NCI-H2196 (cell line): Measurements from ENCODE around the gene TIMM13.
A peak's percentile ranks its signal among the peaks of the same experiment; 100 is the strongest.

Source experiments
- DNase-seq: peaks from one replicate; lab custom pipeline; 2025; ENCODE audit not compliant: unreplicated experiment; lab: John Stamatoyannopoulos, UW

TIMM13 gene

GRCh38 chr19:2455851-2456570 lies 28.6 kb upstream of the TIMM13 start:
- DNase-seq = no peak

DNA sequence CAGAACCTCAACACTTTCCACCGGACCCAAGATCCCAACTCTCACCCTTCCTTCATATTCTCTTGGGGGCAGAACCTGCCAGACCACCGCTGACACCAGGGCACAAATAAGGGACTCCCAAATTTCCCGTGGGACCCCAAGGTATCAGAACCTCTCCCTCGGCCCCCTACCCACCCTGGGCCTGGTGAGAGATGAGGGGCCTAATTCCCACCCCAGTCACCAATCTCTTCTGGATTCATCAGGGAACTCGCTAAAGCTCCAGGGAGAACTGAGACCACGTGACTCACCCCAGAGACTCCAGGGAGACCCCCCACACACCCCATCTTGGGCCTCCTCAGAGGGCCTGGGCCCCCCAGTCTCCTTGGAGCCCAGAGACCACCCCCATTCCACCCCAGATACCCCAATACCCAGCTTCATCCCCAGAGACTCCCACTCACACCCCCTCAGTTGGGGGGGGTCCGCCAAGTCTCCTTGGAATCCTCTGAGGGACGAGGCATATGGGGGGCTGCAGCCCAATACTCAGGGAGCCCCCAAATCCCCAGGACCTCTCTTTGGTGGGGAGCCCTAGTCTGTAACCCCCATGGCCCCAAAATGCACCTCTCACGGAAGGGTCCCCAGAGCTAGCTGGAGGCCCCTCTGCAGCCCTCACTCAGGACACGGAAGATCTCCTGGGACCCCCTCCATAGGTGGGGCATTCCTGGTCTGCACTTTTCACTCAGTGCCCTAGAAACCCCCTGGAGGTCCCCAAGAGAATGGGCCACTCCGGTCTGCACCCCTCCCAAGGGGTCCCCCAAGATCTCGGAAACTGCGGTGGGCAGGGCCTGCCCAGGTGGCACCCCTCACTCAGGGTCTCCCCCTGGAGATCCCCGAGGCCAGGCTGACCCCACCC lies 27.8 kb upstream of the TIMM13 start:
- DNase-seq = no peak

GRCh38 chr19:2454199-2454961 lies 27.0 kb upstream of the TIMM13 start:
- DNase-seq = no peak

GRCh38 chr19:2453431-2454025 lies 26.1 kb upstream of the TIMM13 start:
- DNase-seq = no peak

- DNase-seq = no peak
Observed at GRCh38 chr19:2451741-2452140, 24.4 kb upstream of the TIMM13 start.

DNA sequence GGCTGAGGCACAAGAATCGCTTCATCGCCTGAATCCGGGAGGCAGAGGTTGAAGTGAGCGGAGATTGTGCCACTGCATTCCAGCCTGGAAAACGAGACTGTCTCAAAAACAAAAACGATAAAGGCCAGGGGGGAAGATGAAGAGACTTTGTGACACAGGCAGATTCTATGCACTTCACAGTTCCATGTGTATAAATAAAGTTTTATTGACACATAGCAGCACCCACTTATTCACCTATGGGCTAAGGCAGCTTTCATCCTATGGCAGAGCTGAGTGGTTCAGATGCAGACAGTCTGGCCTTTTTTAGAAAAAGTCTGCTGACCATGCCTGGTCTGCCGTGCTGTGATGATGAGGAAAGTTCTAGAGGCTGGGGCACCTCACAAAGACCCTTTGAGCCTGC lies 23.8 kb upstream of the TIMM13 start:
- DNase-seq = no peak

GRCh38 chr19:2449019-2449418 lies 21.6 kb upstream of the TIMM13 start:
- no peak for DNase-seq

GRCh38 chr19:2446381-2446780 lies 19.0 kb upstream of the TIMM13 start:
- peak; percentile 43 for DNase-seq

- no peak for DNase-seq
Observed at GRCh38 chr19:2444251-2445002, 17.0 kb upstream of the TIMM13 start.

DNA sequence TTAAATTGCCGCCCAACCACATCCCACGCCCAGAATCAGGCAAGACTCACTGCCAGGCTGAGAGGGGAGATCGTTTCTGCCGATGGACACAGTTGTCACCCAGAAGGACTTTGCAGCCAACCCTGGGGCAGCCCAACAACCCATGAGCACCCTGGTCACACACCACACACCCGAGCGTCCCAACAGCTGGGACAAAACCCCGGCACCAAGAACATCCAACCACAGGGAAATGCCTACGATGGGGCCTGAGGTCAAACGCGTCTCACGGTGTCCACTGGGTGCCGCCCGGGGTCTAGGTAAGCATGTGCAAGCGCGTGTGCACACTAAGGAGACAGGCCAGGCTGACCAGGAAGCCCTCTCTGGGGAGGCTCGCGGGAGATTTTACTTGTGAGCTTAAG lies 16.4 kb upstream of the TIMM13 start:
- no peak for DNase-seq

DNA sequence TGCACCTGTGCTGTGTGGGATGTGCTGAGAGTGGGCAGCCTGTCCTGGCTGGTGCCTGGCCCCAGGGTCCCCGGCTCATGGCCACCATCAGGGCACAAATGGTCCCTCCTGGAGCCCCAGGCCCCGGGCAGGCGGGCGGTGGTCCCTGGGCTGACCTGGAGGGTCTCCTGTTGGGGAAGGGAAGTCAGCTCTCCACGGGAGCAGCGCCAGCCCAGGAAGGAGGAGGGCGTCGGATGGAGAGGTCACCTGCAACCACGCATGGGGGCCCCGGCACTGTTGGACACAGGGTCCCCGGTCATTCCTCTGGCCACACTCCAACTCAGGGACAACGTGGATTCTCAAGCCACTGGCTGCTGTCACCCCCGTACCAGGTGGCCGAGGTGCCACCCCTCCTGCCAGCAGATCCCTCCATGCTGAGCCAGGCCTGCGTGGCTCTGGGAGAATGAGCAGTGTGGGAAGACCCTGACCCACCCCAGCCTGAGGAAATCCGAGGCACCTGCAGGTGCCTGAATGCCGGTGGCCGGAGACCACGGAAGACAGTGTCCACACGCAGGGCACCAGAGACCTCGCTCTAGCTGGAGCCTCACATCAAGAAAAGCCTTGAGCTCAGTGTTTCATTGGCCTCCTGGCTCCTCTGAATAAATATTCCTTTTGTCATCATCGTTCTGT lies 15.9 kb upstream of the TIMM13 start:
- DNase-seq = no peak

GRCh38 chr19:2441096-2441752 lies 13.8 kb upstream of the TIMM13 start:
- DNase-seq = no peak

DNA sequence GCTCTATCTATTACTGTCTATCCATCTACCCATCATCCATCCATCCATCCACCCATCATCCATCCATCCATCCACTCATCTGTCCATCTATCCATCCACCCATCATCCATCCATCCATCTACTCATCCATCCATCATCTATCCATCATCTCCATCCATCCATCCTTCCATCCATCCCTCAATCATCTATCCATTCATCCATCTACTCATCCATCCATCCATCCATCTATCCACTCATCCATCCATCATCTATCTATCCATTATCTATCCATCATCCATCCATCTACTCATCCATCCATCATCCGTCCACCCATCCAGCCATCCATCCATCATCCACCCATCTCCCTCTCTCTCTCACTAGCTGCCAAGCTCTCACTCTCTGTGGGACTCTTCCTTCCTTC lies 13.1 kb upstream of the TIMM13 start:
- no peak for DNase-seq

- DNase-seq = no peak
Observed at GRCh38 chr19:2438178-2438577, 10.8 kb upstream of the TIMM13 start.

- DNase-seq = no peak
Observed at GRCh38 chr19:2436926-2437325, 9.5 kb upstream of the TIMM13 start.

GRCh38 chr19:2436384-2436783 lies 9.0 kb upstream of the TIMM13 start:
- no peak for DNase-seq

- no peak for DNase-seq
Observed at GRCh38 chr19:2434721-2435265, 7.4 kb upstream of the TIMM13 start.

- no peak for DNase-seq
Observed at GRCh38 chr19:2434267-2434666, 6.9 kb upstream of the TIMM13 start.

GRCh38 chr19:2433854-2434253 lies 6.5 kb upstream of the TIMM13 start:
- DNase-seq = no peak
